Type B pancreatic cell (in vitro differentiated cells): Measurements from ENCODE around the gene PTPRA. TPM values are rescaled to one million over a fixed set of nuclear protein-coding genes. Genes with fewer than 3 reads are reported as not detected.
A peak's percentile ranks its signal among the peaks of the same experiment; 100 is the strongest.

Experiments used
- DNase-seq: peaks from one replicate; pipeline ENCODE4 v3.0.0; 2021; ENCODE audit warnings: mixed read lengths; ENCODE audit not compliant: unreplicated experiment; ENCODE audit errors: extremely low spot score
- H3K27ac Mint-ChIP-seq: 2 replicates; pipeline ENCODE4 v1.8.0; 2021; ENCODE audit warnings: mild to moderate bottlenecking, mixed read lengths
- H3K27me3 Mint-ChIP-seq: 2 replicates; pipeline ENCODE4 v1.8.0; 2021; ENCODE audit warnings: mixed read lengths
- H3K36me3 Mint-ChIP-seq: 2 replicates; pipeline ENCODE4 v1.8.0; 2021; ENCODE audit warnings: mixed read lengths
- H3K4me1 Mint-ChIP-seq: one replicate; pipeline ENCODE4 v1.8.0; 2021; ENCODE audit warnings: mixed read lengths; ENCODE audit not compliant: unreplicated experiment
- H3K4me3 Mint-ChIP-seq: 2 replicates; pipeline ENCODE4 v1.8.0; 2021; ENCODE audit warnings: mild to moderate bottlenecking, mixed read lengths
- H3K9me3 Mint-ChIP-seq: 2 replicates; pipeline ENCODE4 v1.8.0; 2021; ENCODE audit warnings: mixed read lengths
- CTCF ChIP-seq: fragments of 200-600 bp; sonication (generic); conservative IDR thresholded peaks from 2 replicates; pipeline ENCODE4 v1.5.0; 2021; ENCODE audit warnings: antibody characterized with exemption, mild to moderate bottlenecking
- total RNA-seq: library from RNA; stranded (reverse); gene quantifications from 2 replicates; pipeline ENCODE4 v1.2.1, GENCODE V29; 2021; ENCODE audit warnings: low replicate concordance

PTPRA gene
- total RNA-seq, 1 donor from 2014 or later = 73.8 TPM

DNA sequence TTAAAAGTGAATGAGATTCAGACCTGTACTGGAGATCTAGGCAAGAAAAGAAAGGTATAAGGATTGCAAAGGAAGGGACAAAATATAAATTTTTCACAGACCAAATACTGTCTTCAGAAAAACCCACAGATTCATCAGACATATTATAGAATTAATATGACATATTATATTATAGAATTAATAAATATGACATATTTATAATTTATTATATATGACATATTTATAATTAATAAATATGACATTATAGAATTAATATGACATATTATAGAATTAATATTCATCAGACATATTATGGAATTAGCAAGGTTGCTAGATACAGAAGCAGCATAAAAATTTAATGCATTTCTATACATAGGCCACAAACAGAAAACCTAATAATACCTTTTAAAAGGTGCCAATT, 125.4 kb downstream of the PTPRA start:
- H3K4me1 Mint-ChIP-seq = no peaks in the 10 kb centered on the region
- peaks cover 21% of the 10 kb centered on the region for H3K27me3 Mint-ChIP-seq
- H3K36me3 Mint-ChIP-seq = peaks cover 14% of the 10 kb centered on the region
- no peak overlapping the region for H3K4me3 Mint-ChIP-seq
- no peak overlapping the region for H3K27ac Mint-ChIP-seq
- no peak for TF ChIP-seq CTCF
- no peaks in the 10 kb centered on the region for H3K9me3 Mint-ChIP-seq
- DNase-seq = no peak

- no peak for DNase-seq
- peak; percentile 81 for TF ChIP-seq CTCF
- H3K27ac Mint-ChIP-seq = no peak overlapping the region
- H3K9me3 Mint-ChIP-seq = no peaks in the 10 kb centered on the region
- H3K36me3 Mint-ChIP-seq = peaks cover 5% of the 10 kb centered on the region
- no peaks in the 10 kb centered on the region for H3K4me1 Mint-ChIP-seq
- H3K4me3 Mint-ChIP-seq = no peak overlapping the region
- H3K27me3 Mint-ChIP-seq = peaks cover 9% of the 10 kb centered on the region
Observed at GRCh38 chr20:3000852-3001523, 127.7 kb downstream of the PTPRA start.

- TF ChIP-seq CTCF = no peak
- H3K27ac Mint-ChIP-seq = no peak overlapping the region
- H3K9me3 Mint-ChIP-seq = no peaks in the 10 kb centered on the region
- H3K4me1 Mint-ChIP-seq = no peaks in the 10 kb centered on the region
- H3K36me3 Mint-ChIP-seq = peaks cover 17% of the 10 kb centered on the region
- peaks cover 1% of the 10 kb centered on the region for H3K27me3 Mint-ChIP-seq
- no peak for DNase-seq
- H3K4me3 Mint-ChIP-seq = no peak overlapping the region
Observed at GRCh38 chr20:3003416-3003815, 130.1 kb downstream of the PTPRA start.

GRCh38 chr20:3010985-3011723, 137.9 kb downstream of the PTPRA start:
- no peak for TF ChIP-seq CTCF
- Mint-ChIP-seq H3K27me3 (no peaks in the 10 kb centered on the region), H3K4me3 (no peak overlapping the region), H3K9me3 (no peaks in the 10 kb centered on the region), H3K4me1 (no peaks in the 10 kb centered on the region), H3K36me3 (peaks cover 36% of the 10 kb centered on the region), H3K27ac (no peak overlapping the region)
- DNase-seq = no peak

DNA sequence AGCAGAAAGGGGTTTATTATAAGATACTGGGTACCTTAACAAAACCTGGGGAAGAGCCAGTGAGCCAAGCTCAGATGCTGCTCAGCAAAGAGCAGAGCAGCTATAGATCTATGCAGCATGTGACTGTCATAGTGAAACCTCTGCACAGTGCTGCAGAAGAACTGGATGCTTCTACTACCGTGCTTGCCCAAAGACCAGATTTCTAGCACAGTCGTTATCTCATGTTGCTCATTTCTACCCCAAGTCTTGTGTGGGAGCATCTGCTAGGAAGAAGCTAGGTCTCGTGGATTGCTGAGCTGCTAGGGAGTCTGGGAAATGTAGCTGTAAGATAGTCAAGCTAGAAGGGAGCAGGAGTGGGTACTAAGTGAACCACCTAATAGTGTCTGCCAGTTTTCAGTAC, 138.5 kb downstream of the PTPRA start:
- Mint-ChIP-seq H3K36me3 (peaks cover 39% of the 10 kb centered on the region), H3K4me3 (no peak overlapping the region), H3K4me1 (no peaks in the 10 kb centered on the region), H3K27me3 (no peaks in the 10 kb centered on the region), H3K9me3 (no peaks in the 10 kb centered on the region), H3K27ac (no peak overlapping the region)
- DNase-seq = no peak
- TF ChIP-seq CTCF = no peak
